ENCODE measurements around the gene AOX1.

Gene AOX1

GRCh38 chr2:200659410-200659809 lies 73.6 kb downstream of the AOX1 start:
- H3K36me3 Mint-ChIP-seq (ENCODE audit: low read depth) = no peaks in the 10 kb centered on the region
- peaks cover 38% of the 10 kb centered on the region for H3K27me3 Mint-ChIP-seq
- DNase-seq = no peak
- no peaks in the 10 kb centered on the region for H3K9me3 Mint-ChIP-seq
- H3K4me1 Mint-ChIP-seq (ENCODE audit: low read depth) = no peaks in the 10 kb centered on the region
- no peak overlapping the region for H3K27ac Mint-ChIP-seq
- no peak overlapping the region for H3K4me3 Mint-ChIP-seq

GRCh38 chr2:200661477-200661876 lies 75.7 kb downstream of the AOX1 start:
- Mint-ChIP-seq H3K4me1 (ENCODE audit: low read depth) (no peaks in the 10 kb centered on the region), H3K27me3 (peaks cover 35% of the 10 kb centered on the region), H3K9me3 (no peaks in the 10 kb centered on the region), H3K4me3 (no peak overlapping the region), H3K27ac (no peak overlapping the region), H3K36me3 (ENCODE audit: low read depth) (no peaks in the 10 kb centered on the region)
- DNase-seq = no peak

- no peaks in the 10 kb centered on the region for H3K36me3 Mint-ChIP-seq (ENCODE audit: low read depth)
- no peak for DNase-seq
- peaks cover 35% of the 10 kb centered on the region for H3K27me3 Mint-ChIP-seq
Measured at GRCh38 chr2:200662727-200663126, 76.9 kb downstream of the AOX1 start.

GRCh38 chr2:200664770-200665494 lies 79.1 kb downstream of the AOX1 start:
- Mint-ChIP-seq H3K36me3 (ENCODE audit: low read depth) (no peaks in the 10 kb centered on the region), H3K9me3 (no peaks in the 10 kb centered on the region), H3K27ac (no peak overlapping the region), H3K4me1 (ENCODE audit: low read depth) (peaks cover 5% of the 10 kb centered on the region), H3K27me3 (peaks cover 18% of the 10 kb centered on the region), H3K4me3 (no peak overlapping the region)
- DNase-seq = no peak

More at GRCh38 chr2:200662727-200663126, 76.9 kb downstream of the AOX1 start:
- no peaks in the 10 kb centered on the region for H3K9me3 Mint-ChIP-seq
- H3K27ac Mint-ChIP-seq = no peak overlapping the region
- H3K4me3 Mint-ChIP-seq = no peak overlapping the region
- peaks cover 4% of the 10 kb centered on the region for H3K4me1 Mint-ChIP-seq (ENCODE audit: low read depth)

- peaks cover 5% of the 10 kb centered on the region for H3K4me1 Mint-ChIP-seq (ENCODE audit: low read depth)
- H3K27me3 Mint-ChIP-seq = peaks cover 18% of the 10 kb centered on the region
- H3K36me3 Mint-ChIP-seq (ENCODE audit: low read depth) = no peaks in the 10 kb centered on the region
- H3K27ac Mint-ChIP-seq = no peak overlapping the region
- DNase-seq = no peak
- H3K9me3 Mint-ChIP-seq = no peaks in the 10 kb centered on the region
- no peak overlapping the region for H3K4me3 Mint-ChIP-seq
Measured at GRCh38 chr2:200665626-200666453, 80.0 kb downstream of the AOX1 start.

GRCh38 chr2:200667413-200667812 lies 81.6 kb downstream of the AOX1 start:
- Mint-ChIP-seq H3K4me3 (no peak overlapping the region), H3K36me3 (ENCODE audit: low read depth) (no peaks in the 10 kb centered on the region), H3K27ac (no peak overlapping the region), H3K27me3 (peaks cover 14% of the 10 kb centered on the region), H3K4me1 (ENCODE audit: low read depth) (peaks cover 5% of the 10 kb centered on the region), H3K9me3 (no peaks in the 10 kb centered on the region)
- no peak for DNase-seq

GRCh38 chr2:200668478-200668877 lies 82.7 kb downstream of the AOX1 start:
- peaks cover 23% of the 10 kb centered on the region for H3K27me3 Mint-ChIP-seq
- no peaks in the 10 kb centered on the region for H3K9me3 Mint-ChIP-seq
- H3K4me3 Mint-ChIP-seq = no peak overlapping the region
- H3K36me3 Mint-ChIP-seq (ENCODE audit: low read depth) = no peaks in the 10 kb centered on the region
- peaks cover 11% of the 10 kb centered on the region for H3K4me1 Mint-ChIP-seq (ENCODE audit: low read depth)
- DNase-seq = no peak
- no peak overlapping the region for H3K27ac Mint-ChIP-seq

- H3K4me1 Mint-ChIP-seq (ENCODE audit: low read depth) = peaks cover 12% of the 10 kb centered on the region
- no peak overlapping the region for H3K27ac Mint-ChIP-seq
- H3K36me3 Mint-ChIP-seq (ENCODE audit: low read depth) = no peaks in the 10 kb centered on the region
- H3K4me3 Mint-ChIP-seq = no peak overlapping the region
- H3K27me3 Mint-ChIP-seq = peaks cover 27% of the 10 kb centered on the region
- H3K9me3 Mint-ChIP-seq = no peaks in the 10 kb centered on the region
- no peak for DNase-seq
Measured at GRCh38 chr2:200669308-200669707, 83.5 kb downstream of the AOX1 start.

GRCh38 chr2:200670313-200670712 lies 84.5 kb downstream of the AOX1 start:
- Mint-ChIP-seq H3K27me3 (peaks cover 27% of the 10 kb centered on the region), H3K9me3 (no peaks in the 10 kb centered on the region), H3K4me3 (no peak overlapping the region), H3K36me3 (ENCODE audit: low read depth) (no peaks in the 10 kb centered on the region), H3K4me1 (ENCODE audit: low read depth) (peaks cover 12% of the 10 kb centered on the region), H3K27ac (no peak overlapping the region)
- DNase-seq = no peak

GRCh38 chr2:200670751-200671150 lies 84.9 kb downstream of the AOX1 start:
- DNase-seq = no peak
- Mint-ChIP-seq H3K27ac (no peak overlapping the region), H3K36me3 (ENCODE audit: low read depth) (no peaks in the 10 kb centered on the region), H3K4me3 (no peak overlapping the region), H3K27me3 (peaks cover 27% of the 10 kb centered on the region), H3K4me1 (ENCODE audit: low read depth) (peaks cover 12% of the 10 kb centered on the region), H3K9me3 (no peaks in the 10 kb centered on the region)

GRCh38 chr2:200673191-200673590 lies 87.4 kb downstream of the AOX1 start:
- peaks cover 8% of the 10 kb centered on the region for H3K4me1 Mint-ChIP-seq (ENCODE audit: low read depth)
- no peak overlapping the region for H3K27ac Mint-ChIP-seq
- DNase-seq = no peak
- no peaks in the 10 kb centered on the region for H3K36me3 Mint-ChIP-seq (ENCODE audit: low read depth)
- H3K9me3 Mint-ChIP-seq = no peaks in the 10 kb centered on the region
- no peak overlapping the region for H3K4me3 Mint-ChIP-seq
- peaks cover 23% of the 10 kb centered on the region for H3K27me3 Mint-ChIP-seq

GRCh38 chr2:200674837-200675236 lies 89.0 kb downstream of the AOX1 start:
- Mint-ChIP-seq H3K4me1 (ENCODE audit: low read depth) (peaks cover 8% of the 10 kb centered on the region), H3K27ac (no peak overlapping the region), H3K27me3 (peaks cover 23% of the 10 kb centered on the region), H3K4me3 (no peak overlapping the region), H3K9me3 (no peaks in the 10 kb centered on the region), H3K36me3 (ENCODE audit: low read depth) (no peaks in the 10 kb centered on the region)
- no peak for DNase-seq

- Mint-ChIP-seq H3K27me3 (peaks cover 19% of the 10 kb centered on the region), H3K36me3 (ENCODE audit: low read depth) (no peaks in the 10 kb centered on the region), H3K27ac (no peak overlapping the region), H3K4me1 (ENCODE audit: low read depth) (peaks cover 8% of the 10 kb centered on the region), H3K4me3 (no peak overlapping the region), H3K9me3 (no peaks in the 10 kb centered on the region)
- DNase-seq = no peak
Measured at GRCh38 chr2:200677171-200677570, 91.4 kb downstream of the AOX1 start.

GRCh38 chr2:200677721-200678532 lies 92.1 kb downstream of the AOX1 start:
- no peak for DNase-seq
- H3K4me3 Mint-ChIP-seq = no peak overlapping the region
- peaks cover 6% of the 10 kb centered on the region for H3K4me1 Mint-ChIP-seq (ENCODE audit: low read depth)
- peaks cover 12% of the 10 kb centered on the region for H3K27me3 Mint-ChIP-seq
- no peaks in the 10 kb centered on the region for H3K9me3 Mint-ChIP-seq
- no peak overlapping the region for H3K27ac Mint-ChIP-seq
- H3K36me3 Mint-ChIP-seq (ENCODE audit: low read depth) = no peaks in the 10 kb centered on the region

All from activated T-cell treated with anti-CD3 and anti-CD28 coated beads, Interleukin-2, amount 50 U/mL, for 24 hours (primary cell).